Measurements from ENCODE around the gene PCDHGA5. TPM values are rescaled to one million over a fixed set of nuclear protein-coding genes. Genes with fewer than 3 reads are reported as not detected.
"Not testable (repeated sequence)": the region's sequence is repeated elsewhere in the genome, so short reads cannot be mapped to it uniquely, and the experiment has no call there.

The PCDHGA5 gene
- total RNA-seq, 4 donors from 2014 or later, result 1.5 to 4.0 (median 2.7) TPM

DNA sequence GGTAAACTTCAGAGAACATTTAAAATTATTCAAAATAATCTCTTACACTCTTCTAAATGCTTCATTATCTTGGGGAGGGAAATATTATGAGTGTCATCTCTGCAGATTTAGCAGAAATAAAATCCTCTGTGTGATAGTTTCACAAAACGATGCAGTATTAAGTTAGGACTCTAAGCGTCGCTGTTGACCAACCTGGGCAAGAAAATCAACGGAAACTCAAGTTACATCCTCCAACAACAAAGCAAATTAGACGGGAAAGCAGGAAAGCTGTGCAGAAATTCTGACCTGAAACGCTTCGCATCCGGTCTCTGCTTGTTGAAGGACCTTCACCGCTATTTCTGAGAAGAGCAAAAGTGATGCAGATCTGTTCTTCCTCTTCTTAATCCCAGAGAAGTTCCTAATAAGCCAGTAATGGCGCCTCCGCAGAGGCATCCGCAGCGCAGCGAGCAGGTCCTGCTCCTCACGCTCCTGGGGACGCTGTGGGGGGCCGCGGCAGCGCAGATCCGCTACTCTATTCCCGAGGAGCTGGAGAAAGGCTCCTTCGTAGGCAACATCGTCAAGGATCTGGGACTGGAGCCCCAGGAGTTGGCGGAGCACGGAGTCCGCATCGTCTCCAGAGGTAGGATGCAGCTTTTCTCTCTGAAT is 9.8 kb downstream of the PCDHGA5 start, which contains the start of gene PCDHGA6:
Gene PCDHGA6 (plus strand): TSS at position 219 of the 645 bp plus-strand sequence. CDS start 193 bp downstream, at position 412.
- 23% methylated on average over 23 of the region's 27 CpGs for WGBS
- Histone ChIP-seq H3K4me1 (no peaks in the 10 kb centered on the region), H3K36me3 (no peaks in the 10 kb centered on the region), H3K27ac (no peak within 1 kb of the TSS), H3K27me3 (peaks cover 9% of the 10 kb centered on the region), H3K4me3 (peak within 1 kb of the TSS; percentile 29), H3K9me3 (peaks cover 60% of the 10 kb centered on the region)
- no peak for TF ChIP-seq POLR2AphosphoS5 (IDR thresholded peaks at IDR 0.05)
- TF ChIP-seq, protein P1, sequence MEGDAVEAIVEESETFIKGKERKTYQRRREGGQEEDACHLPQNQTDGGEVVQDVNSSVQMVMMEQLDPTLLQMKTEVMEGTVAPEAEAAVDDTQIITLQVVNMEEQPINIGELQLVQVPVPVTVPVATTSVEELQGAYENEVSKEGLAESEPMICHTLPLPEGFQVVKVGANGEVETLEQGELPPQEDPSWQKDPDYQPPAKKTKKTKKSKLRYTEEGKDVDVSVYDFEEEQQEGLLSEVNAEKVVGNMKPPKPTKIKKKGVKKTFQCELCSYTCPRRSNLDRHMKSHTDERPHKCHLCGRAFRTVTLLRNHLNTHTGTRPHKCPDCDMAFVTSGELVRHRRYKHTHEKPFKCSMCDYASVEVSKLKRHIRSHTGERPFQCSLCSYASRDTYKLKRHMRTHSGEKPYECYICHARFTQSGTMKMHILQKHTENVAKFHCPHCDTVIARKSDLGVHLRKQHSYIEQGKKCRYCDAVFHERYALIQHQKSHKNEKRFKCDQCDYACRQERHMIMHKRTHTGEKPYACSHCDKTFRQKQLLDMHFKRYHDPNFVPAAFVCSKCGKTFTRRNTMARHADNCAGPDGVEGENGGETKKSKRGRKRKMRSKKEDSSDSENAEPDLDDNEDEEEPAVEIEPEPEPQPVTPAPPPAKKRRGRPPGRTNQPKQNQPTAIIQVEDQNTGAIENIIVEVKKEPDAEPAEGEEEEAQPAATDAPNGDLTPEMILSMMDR (IDR thresholded peaks at IDR 0.05), result no peak
- no peak for TF ChIP-seq EP300 (IDR thresholded peaks at IDR 0.05)
- TF ChIP-seq POLR2A (IDR thresholded peaks at IDR 0.05), result no peak
- DNase-seq (ENCODE audit: low spot score in 2 of 2), result no peak

DNA sequence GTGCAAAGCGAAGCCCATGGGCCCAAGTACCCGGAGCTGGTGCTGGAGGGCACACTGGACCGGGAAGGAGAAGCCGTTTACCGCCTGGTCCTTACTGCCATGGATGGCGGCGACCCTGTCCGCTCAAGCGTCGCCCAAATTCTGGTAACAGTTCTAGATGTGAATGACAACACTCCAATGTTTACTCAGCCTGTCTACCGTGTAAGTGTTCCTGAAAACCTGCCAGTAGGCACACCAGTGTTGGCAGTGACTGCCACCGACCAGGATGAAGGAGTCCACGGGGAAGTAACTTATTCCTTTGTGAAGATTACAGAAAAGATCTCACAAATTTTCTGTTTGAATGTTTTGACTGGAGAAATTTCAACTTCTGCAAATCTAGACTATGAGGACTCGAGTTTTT is 10.7 kb downstream of the PCDHGA5 start:
- Histone ChIP-seq H3K9me3 (peaks cover 60% of the 10 kb centered on the region), H3K4me1 (no peaks in the 10 kb centered on the region), H3K27ac (no peak overlapping the region), H3K27me3 (peaks cover 9% of the 10 kb centered on the region), H3K4me3 (no peak overlapping the region), H3K36me3 (no peaks in the 10 kb centered on the region)
- DNase-seq (ENCODE audit: low spot score in 2 of 2), result no peak
- 65% methylated on average over 13 of the region's 14 CpGs for WGBS
- TF ChIP-seq, protein P1 (IDR thresholded peaks at IDR 0.05), result no peak
- TF ChIP-seq POLR2A (IDR thresholded peaks at IDR 0.05) (no peak), POLR2AphosphoS5 (IDR thresholded peaks at IDR 0.05) (no peak), EP300 (IDR thresholded peaks at IDR 0.05) (no peak)

DNA sequence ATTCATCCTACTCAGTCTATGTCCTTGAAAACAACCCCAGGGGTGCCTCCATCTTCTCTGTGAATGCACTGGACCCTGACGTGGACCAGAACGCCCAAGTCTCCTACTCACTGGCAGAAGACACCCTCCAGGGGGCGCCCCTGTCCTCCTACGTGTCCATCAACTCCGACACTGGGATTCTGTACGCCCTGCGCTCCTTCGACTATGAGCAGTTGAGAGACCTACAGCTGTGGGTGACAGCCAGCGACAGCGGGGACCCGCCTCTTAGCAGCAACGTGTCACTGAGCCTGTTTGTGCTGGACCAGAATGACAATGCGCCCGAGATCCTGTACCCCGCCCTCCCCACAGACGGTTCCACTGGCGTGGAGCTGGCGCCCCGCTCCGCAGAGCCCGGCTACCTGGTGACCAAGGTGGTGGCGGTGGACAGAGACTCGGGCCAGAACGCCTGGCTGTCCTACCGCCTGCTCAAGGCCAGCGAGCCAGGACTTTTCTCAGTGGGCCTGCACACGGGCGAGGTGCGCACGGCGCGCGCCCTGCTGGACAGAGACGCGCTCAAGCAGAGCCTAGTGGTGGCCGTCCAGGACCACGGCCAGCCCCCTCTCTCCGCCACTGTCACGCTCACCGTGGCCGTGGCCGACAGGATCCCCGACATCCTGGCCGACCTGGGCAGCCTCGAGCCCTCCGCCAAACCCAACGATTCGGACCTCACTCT is 11.6 kb downstream of the PCDHGA5 start:
- H3K9me3 ChIP-seq, result peaks cover 59% of the 10 kb centered on the region
- H3K36me3 ChIP-seq; H3K27me3 ChIP-seq; H3K27ac ChIP-seq; H3K4me3 ChIP-seq; H3K4me1 ChIP-seq; DNase-seq (ENCODE audit: low spot score in 2 of 2): not testable (repeated sequence)
- WGBS, result 50% methylated on average over 13 of the region's 48 CpGs

DNA sequence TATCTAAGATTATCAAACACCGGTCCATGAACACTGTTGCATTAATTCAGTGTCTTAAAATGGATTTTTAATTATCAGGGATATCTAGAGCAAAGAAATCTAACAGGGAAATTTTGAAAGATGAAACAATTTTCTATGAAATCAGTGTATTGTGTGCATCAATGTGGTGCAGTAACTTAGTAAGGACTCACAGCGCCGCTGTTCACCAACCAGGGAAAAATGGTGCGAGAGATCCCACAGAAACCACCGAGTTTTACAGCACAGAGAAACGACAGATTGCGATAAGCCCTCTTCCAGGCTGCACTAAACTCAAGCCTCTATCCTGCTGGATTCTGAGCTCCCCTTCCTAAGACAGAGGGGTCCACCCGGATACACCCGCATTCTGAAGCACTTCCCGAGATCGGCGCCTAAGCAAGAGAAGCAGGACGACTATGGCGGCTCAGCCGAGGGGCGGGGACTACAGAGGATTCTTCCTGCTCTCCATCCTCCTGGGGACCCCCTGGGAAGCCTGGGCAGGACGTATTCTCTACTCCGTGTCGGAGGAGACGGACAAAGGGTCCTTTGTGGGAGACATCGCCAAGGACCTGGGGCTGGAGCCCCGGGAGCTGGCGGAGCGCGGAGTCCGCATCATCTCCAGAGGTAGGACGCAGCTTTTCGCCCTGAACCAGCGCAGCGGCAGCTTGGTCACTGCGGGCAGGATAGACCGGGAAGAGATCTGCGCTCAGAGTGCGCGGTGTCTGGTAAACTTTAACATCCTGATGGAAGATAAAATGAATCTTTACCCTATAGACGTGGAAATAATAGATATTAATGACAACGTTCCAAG is 18.7 kb downstream of the PCDHGA5 start, which contains the start of gene PCDHGA7:
Gene PCDHGA7 (plus strand): TSS at position 274 of the 826 bp plus-strand sequence. CDS start 158 bp downstream, at position 432.
- DNase-seq (ENCODE audit: low spot score in 2 of 2), result no peak
- H3K9me3 ChIP-seq, result peaks cover 56% of the 10 kb centered on the region
- H3K27ac ChIP-seq, result no peak within 1 kb of the TSS
- 14% methylated on average over 35 of the region's 37 CpGs for WGBS
- peak within 1 kb of the TSS; percentile 17 for H3K4me3 ChIP-seq
- no peaks in the 10 kb centered on the region for H3K4me1 ChIP-seq
- TF ChIP-seq, protein P1 (IDR thresholded peaks at IDR 0.05), result no peak
- no peak for TF ChIP-seq POLR2AphosphoS5 (IDR thresholded peaks at IDR 0.05)
- TF ChIP-seq EP300 (IDR thresholded peaks at IDR 0.05), result no peak
- no peak for TF ChIP-seq POLR2A (IDR thresholded peaks at IDR 0.05)
- no peaks in the 10 kb centered on the region for H3K36me3 ChIP-seq
- H3K27me3 ChIP-seq, result no peaks in the 10 kb centered on the region

DNA sequence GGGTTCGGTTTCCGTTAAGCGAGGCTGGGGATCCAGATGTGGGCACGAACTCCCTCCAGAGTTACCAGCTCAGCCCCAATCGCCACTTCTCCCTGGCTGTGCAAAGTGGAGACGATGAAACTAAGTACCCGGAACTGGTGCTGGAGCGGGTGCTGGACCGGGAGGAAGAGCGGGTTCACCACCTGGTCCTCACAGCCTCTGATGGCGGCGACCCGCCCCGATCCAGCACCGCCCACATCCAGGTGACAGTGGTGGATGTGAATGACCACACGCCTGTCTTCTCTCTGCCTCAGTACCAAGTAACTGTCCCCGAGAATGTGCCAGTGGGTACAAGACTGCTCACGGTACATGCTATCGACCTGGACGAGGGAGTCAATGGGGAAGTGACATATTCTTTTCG is 19.4 kb downstream of the PCDHGA5 start:
- H3K4me1 ChIP-seq, result no peaks in the 10 kb centered on the region
- no peak overlapping the region for H3K4me3 ChIP-seq
- no peak for DNase-seq (ENCODE audit: low spot score in 2 of 2)
- no peak overlapping the region for H3K27ac ChIP-seq
- 42% methylated on average over 13 of the region's 21 CpGs for WGBS
- no peaks in the 10 kb centered on the region for H3K36me3 ChIP-seq
- TF ChIP-seq POLR2A (IDR thresholded peaks at IDR 0.05) (no peak), EP300 (IDR thresholded peaks at IDR 0.05) (no peak), POLR2AphosphoS5 (IDR thresholded peaks at IDR 0.05) (no peak)
- TF ChIP-seq, protein P1 (IDR thresholded peaks at IDR 0.05), result no peak
- H3K9me3 ChIP-seq, result peaks cover 58% of the 10 kb centered on the region
- H3K27me3 ChIP-seq, result no peaks in the 10 kb centered on the region

All from suprapubic skin (tissue), 4 donors.